Dedifferentiated amniotic fluid mesenchymal stem cell (primary cell): Measurements from ENCODE around the gene PSENEN.
"Not testable (repeated sequence)": the region's sequence is repeated elsewhere in the genome, so short reads cannot be mapped to it uniquely, and the experiment has no call there.

ENCODE experiments used
- DNase-seq: peaks from one replicate; pipeline ENCODE4 v3.0.0-alpha.2; 2016; ENCODE audit errors: extremely low spot score

Gene PSENEN

DNA sequence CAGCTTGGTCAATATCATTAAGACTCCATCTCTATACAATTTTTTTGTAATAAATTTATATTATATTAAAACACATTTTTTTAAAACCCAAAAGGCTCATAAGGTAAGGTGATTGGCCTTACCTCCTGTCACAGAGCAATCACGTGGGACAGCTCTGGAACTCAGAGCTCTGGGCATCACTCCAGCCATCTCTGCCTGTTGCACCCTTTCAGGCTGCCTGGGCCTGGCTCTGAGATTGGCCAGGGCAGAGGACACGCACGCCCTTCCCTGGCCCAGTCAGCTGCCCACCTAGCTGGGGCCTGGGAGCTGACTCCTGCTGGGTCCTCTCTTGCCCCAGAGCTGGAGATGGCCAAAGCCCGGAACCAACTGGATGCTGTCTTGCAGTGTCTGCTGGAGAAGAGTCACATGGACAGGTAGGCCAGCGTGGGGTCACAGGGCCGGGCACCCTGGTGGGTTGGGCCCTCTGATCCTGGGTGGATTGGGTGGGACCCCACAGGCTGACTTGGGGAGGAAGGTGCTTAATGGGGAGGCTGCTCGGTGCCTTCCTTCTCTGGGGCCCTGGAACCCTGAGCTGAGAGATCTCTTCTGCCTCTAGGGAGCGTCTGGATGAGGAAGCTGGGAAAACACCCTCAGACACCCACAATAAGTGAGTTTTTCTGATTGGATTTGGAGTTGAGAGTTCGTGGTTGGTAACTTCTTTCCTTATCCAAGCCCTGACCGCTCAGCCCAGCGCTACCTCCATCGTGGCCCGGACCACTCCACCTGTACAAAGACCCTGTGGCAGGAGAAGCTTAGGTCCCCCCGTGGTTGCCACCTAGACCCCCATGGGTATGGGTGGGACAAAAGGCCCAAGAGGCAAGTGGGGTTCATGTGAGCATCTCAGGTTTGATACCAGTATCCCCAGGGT is 6.6 kb downstream of the PSENEN start:
- no peak for DNase-seq

DNA sequence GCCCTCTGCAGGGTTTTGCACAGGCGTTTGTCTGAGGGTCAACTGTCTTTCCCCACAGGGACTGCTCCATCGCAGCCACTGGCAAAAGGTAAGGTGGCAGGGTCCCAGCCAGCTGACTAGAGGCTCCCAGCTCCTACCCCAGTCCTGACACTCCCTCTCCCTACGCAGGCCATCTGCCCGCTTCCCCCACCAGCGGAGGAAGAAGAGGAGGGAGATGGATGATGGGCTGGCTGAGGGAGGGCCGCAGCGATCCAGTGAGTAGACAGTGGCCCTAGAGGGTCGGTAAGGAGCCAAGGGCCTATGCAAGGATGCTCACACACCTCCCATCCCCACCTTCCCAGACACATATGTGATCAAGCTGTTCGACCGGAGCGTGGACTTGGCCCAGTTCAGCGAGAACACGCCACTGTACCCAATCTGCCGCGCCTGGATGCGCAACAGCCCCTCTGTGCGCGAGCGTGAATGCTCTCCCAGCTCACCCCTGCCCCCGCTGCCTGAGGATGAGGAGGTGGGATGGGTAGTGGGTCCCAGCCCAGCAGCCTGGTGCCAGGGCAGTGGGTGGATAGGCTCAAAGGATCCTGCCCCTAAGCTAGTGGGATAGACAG is 7.4 kb downstream of the PSENEN start:
- DNase-seq: no peak

DNA sequence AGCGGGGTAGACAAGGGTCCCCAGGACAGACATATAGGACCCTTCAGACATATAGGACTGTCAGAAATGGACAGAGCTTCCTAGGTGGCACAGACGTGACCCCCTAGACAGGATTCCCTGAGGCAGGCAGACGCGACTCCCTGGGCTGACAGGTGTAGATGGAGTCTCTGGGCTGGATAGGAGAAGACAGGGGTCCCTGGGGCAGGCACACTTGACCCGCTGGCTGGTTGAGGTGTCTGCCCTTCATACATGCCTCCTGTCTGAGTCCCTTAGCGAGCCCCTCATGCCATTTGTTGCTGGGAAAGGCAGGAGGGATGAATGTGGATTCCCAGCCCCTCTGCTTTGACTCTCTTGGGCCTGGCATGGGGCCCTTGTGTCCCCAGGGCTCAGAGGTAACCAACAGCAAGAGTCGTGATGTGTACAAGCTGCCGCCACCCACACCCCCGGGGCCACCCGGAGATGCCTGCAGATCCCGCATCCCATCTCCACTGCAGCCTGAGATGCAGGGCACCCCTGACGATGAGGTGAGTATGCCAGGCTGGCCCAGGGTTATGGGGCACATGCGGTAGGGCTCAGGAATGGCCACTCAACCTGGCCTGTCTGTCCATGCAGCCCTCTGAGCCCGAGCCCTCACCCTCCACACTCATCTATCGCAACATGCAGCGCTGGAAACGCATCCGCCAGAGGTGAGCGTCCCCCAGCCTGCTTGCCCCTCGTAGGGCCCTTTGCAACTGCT is 8.4 kb downstream of the PSENEN start:
- DNase-seq: no peak

DNA sequence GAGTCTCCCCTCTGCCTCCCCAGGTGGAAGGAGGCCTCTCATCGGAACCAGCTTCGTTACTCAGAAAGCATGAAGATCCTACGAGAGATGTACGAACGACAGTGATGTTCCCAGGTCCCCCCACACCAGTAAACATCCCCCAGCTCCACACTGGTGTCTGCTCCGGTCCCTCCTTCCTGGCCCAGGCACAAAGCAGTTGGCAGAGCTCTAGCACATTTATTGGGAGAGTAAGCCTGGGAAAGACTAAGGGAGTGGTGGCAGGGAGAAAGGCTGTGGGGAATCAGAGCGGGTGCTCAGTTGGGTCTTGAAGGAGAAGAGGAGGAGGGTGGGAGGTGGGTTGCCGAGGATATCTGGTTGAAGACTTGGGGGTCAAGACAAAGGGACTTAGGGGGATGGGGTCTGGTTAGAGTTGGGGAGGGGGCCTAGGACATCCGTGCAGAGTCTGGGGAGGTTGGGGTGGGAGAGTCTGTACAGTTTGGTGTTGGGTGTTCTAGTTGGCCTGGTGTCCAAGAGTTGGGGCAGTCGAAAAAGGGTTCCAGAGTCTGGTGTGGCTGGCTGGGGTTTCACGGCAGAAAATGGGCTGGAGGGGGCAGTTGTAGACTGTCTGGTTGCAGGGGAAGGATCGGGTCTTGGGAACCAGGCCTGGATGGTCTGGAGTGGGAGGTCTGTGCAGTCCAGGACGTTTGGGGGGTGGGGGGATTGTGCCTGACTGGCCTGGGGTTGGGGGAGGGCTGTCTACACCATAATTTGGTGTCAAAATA is 9.1 kb downstream of the PSENEN start:
- no peak for DNase-seq

DNA sequence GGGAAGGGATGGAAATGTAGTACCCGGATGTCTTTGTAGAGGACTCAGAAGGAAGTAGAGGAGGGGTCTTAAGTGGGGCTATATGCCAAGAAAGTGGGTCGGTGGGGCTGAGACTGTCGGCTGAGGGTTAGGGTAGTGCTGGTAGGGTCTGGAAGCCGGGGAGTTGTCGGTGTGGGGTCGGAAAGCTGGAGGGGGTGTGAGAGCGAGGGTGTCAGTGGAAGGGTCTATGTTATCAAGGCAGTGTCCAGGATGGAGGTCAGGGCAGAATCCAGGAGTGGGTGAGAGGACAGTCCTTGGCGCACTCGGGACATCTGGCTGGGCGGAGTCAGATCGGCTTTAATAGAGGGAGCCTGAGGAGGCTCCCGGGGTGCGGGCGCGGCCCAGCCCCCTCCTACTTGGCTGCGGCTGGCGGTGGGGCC is 9.7 kb downstream of the PSENEN start:
- no peak for DNase-seq

DNA sequence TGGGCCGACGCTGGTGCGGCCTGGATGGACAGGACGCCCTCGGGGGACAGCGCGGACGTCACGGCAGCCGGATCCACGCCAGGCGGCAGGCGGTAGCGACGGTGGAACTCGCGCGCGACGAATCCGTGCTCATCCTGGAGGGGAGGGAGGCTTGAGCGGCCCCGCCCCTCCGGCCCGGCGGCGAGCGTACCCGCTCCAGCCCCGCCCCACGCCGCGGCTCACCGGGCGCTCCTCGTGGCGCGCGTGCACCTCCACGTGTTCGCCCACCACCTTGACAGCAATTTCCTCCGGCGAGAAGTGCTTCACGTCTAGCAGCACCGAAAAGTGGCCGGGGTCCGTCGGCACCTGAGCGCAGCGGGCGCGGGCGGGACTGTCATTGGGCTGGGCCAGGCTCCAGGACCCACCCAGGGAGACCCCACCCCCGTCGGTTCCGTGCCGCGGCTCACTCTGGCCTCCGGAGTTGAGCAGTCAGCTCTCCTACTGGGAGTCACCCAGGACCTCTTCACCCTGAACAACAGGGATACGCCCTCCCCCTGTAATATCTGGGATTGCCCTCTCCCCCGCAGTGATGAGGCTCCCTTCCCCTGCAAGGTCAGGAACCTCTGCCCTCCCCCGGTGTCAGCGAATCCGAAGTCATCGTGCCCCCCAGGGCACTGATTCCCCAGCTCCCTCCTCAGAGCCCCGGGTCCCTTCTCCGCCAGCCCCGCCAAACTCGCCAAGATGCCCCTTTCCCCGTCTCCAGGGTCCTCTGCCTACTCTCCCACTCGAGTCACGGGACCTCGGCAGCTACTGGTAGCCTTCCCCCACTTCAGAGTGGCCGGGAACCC is 10.3 kb downstream of the PSENEN start:
- no peak for DNase-seq

DNA sequence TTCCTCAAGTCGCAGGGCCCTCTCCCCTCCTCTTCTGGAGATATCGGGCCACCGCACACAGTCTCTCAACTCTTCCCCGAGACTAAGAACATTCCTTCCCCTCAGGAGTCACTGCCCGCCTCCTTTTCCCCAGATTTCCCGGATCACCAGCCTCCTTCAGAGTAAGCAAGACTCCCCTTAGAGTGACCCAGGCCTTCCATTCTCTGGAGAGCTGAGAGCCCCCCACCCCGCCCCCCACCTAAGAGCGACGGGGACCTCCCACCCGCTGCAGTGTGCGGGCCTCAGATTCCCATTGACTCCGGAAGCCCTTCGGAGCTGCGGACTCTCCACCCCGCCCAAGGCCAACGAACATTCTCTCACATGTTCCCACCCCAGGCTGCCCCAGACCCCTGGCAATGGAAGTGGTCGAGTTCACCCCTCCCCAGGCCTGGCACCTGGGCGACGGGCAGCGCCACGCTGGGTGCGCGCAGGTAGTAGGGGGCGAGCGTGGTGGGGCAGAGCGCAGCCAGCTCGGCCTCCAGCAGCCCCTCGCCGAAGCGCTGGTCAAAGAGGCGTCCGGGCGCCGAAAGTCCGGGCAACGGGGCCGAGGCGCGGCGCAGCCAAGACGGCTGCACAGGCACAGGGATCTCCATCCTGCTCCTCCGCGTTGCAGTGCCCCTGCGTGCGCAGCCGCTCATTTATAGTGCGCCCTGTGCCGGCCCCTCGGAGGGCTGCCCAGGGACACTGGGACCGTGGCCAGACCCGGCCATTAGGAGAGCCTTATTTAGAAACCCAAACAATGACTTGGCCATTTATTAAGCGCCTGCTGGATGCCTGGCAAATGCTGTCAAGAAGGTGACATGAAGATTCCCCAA is 11.2 kb downstream of the PSENEN start, which contains the start of gene HSPB6:
HSPB6 (minus strand) TSS at position 653 of the 854 bp plus-strand sequence; CDS start at position 632, 21 bp downstream.
- DNase-seq: no peak

DNA sequence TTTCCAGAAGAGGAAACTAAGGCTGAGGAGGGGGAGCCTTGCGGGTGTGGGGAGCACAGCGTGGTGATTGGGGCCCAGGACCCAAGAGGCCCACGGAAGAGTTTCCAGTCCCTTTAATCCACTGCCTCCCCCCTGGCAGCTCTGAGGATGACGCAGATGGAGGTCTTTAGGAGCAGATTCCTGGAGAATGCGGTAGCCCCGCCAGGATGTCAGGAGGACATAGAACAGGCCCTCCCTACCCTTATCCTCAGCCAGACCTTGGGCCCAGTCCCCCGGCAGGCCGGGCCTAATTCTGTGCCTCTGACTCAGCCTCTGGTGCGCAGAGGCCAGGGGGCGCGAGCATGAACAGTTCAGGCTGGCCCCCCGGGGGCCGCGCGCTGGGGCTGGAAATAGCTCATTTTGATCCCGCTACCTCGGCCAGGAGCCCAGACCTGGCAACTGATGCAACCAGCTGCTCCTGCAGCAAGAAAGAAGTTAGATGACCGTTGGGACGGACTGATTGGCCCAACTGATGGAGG is 11.8 kb downstream of the PSENEN start:
- peak; percentile 85 for DNase-seq

DNA sequence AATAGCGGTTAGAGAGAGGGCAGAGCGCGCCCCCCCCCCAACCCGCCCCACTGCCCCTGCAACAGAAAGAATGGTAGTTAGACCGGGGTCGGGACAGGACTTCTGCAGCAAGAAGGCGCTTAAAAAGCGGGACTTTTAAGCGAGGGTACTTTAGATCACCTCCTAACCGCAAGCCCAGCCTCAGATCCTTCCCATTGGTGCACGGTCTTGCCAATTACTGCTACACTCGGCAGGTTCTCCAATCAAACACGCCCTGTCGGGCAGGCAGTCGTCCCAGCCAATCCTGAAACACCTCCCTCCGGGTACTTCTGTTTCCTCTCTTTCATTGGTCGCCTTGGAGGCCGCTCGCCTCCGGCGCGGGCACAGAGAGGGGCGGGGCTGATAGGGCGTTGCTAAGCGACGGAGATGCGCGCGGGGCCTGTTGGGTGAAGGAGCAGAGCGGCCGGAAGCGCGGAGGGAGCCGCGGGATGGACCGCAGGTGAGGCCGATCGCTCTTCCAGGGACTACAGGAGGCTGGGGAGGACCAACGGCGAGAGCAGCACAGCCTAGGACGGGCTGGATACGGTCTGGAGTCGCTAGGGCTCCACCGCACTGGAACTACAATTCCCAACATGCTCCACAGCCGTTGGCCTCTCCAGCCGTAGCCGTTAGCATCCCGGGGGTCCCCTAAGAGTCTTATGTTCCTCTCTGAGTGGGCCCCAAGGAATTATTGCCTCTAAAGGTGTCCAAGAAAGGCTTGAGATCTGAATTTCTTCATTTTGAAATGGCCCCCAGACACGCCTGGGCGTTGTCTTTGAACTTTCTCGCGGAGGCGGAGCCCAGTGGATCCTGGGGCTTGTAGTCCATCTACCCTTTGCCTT is 12.5 kb downstream of the PSENEN start, which contains the start of gene PROSER3:
PROSER3 (plus strand) TSS at position 428 of the 860 bp plus-strand sequence; CDS start at position 468, 40 bp downstream.
- DNase-seq: peak; percentile 100

DNA sequence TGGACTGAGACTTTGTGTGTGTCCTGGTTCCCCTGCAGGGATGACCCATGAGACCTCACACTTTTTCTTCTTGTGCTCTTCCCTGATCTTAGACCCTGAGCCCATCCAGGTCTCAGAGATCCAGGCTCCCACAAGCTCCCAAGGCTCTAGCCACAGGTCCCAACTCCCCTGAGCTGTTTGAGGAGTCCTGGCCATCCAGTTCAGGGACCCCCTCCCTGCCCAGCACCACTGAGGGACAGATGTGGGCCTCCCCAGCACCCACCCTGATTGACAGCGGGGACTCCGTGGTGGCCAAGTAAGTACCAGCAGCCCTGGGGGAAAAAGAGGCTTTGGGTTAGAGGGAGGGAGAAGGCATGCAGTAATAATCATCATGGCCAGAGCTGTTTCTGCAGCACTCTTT is 14.2 kb downstream of the PSENEN start:
- DNase-seq: no peak

DNA sequence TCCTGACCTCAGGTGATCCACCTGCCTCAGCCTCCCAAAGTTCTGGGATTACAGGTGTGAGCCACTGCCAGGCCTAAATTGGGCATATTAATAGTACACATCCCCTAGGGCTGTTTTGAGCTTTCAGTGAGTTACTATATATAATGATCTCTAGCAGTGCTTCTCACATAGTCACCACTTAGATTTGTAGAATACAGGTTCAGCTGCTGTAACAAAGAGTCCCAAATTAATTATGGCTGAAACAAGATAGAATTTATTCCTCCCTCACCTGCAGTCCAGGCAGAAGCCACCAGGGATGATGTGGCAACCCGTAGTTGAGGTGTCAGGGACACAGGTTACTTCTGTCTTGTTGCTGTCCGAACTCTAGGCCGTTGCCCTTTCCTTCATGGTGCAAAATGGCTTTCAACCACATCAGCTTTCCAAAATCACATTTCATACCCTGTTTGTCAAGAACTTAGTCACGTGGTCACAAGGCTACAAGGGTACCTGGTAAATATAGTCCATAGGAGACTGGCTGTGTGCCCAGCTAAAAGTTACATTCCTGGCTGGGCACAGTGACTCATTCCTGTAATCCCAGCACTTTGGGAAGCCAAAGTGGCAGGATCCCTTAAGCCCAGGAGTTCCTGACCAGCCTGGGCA is 15.4 kb downstream of the PSENEN start:
- DNase-seq: no peak

DNA sequence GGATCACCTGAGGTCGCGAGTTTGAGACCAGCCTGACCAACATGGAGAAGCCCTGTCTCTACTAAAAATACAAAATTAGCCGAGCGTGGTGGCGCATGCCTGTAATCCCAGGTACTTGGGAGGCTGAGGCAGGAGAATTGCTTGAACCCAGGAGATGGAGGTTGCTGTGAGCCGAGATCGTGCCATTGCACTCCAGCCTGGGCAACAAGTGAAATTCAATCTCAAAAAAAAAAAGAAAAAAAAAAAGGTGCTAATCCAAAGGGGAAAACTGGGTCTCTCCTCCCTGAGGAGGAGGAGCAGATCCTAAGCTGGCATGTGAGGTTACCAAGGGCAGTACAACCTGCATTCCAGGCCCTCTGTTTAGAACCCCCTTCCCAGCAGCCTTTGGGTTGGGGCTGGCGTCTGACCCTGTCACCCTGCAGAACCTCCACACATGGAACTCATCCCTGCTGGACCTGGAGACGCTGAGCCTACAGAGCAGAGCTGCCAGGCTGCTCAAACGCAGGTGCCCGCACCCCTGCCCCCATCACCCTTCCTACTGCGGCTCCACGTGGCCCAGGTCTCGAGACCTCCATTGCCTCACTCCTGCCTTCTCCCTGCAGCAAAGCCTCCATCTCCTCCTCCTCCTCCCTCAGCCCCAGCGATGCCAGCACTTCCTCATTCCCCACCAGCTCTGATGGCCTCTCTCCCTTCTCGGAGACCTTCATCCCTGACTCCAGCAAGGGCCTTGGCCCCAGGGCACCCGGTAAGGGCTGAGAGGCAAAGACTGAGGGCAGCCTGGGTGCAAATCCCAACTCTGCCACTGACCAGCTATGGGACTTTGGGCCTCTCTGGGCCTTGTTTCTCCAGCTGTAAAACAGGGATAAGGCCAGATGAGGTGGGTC is 19.2 kb downstream of the PSENEN start:
- DNase-seq: no peak

DNA sequence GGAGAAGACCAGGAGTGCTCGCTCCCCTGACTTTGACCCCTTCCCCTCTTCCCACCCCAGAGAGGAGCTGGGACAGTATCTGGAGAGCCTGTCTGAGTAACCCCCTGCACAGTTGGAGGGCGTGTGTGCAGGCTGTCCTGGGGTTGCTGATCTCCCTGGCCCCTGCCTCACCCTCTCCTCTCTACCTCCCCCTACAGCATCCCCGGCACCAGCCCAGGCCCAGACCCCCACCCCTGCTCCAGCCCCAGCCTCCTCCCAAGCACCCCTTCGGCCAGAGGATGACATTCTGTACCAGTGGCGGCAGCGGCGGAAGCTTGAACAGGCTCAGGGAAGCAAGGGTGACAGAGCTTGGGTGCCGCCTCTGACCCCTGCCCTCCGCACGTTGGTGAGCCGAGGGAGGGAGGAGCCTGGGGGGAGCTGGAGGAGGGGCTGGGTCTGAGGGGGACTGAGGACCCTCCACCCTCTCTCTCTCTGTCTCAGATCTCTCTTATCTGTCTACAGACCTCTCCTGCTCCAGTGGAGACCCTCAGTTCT is 21.2 kb downstream of the PSENEN start:
- no peak for DNase-seq

DNA sequence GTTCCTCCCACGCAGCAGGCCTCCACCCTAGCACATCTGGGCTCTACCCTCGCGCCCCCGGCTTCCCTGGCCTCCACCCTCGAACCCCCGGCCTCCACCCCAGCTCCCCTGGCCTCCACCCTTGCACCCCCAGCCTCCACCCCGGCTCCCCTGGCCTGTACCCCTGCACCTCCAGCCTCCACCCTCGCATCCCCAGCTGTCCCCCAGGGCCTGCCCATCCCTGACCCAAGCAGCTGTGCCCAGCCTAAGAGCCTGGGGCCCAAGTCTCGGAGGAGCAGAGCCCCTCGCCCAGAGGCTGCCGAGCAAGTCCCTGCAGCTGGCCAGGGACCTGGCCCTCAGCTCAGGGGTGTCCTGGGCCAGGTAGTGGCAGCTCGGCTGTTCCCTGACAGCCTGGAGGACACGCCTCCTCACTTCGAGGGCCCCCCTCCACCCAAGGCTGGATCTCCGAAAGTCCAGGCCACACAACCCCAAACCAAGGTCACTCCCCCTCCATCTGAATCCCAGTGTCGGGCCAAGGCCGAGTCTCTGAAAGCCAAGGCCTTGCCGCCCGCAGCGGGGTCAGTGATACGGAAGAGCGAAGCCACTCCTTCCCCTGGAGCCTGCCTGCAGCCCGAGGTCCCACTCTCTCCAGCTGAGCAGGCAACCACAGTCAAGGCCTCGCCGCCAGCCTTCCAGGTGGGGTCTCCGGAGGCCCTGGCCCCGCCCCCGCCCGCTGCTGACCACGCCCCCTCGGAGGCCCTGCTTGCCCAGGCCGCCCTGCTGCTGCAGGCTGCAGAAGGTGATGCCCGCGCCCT is 22.0 kb downstream of the PSENEN start:
- no peak for DNase-seq

DNA sequence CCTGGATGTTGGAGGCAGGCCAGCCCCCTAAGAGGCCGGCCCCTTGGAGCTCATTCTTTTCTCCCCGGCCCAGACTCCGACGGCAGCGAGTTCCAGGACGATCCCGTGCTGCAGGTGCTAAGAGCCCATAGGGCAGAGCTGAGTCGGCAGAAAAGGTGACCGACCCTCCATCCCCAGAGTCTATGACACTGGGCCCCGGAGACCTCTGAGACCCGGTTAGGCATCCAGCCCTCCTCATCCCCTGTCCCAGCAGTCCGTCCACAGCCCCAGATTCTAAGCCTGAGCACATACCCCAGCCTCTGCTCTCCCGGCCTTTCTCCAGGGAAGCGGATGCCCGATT is 22.6 kb downstream of the PSENEN start:
- no peak for DNase-seq

DNA sequence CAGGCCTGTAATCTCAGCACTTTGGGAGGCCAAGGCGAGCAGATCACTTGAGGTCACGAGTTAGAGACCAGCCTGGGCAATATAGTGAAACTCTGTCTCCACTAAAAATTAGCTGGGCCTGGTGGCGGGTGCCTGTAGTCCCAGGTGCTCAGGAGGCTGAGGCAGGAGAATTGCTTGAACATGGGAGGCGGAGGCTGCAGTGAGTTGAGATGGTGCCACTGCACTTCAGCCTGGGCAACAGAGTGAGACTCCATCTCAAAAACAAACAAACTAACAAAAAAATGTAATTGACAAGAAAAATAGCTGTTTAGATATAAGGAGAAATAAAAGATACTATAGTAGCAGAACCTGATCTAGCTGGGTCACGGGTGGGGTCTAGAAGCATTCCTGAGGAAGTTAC is 26.9 kb downstream of the PSENEN start:
- DNase-seq: not testable (repeated sequence)
